22Rv1 (cell line): Measurements from ENCODE around the gene CD300LD.

Source experiments
- ZFX ChIP-seq: fragments of 450-650 bp; IDR thresholded peaks from 2 replicates; pipeline ENCODE4 v1.6.1; 2017; ENCODE audit warnings: antibody characterized with exemption, borderline replicate concordance
- TF ChIP-seq, protein P1 (sequence below): fragments of 450-650 bp; IDR thresholded peaks from 2 replicates; pipeline ENCODE4 v1.5.1; 2017; ENCODE audit warnings: mild to moderate bottlenecking

GRCh38 chr17:74571621-74572270 is 20.3 kb downstream of the CD300LD start:
- TF ChIP-seq, protein P1, sequence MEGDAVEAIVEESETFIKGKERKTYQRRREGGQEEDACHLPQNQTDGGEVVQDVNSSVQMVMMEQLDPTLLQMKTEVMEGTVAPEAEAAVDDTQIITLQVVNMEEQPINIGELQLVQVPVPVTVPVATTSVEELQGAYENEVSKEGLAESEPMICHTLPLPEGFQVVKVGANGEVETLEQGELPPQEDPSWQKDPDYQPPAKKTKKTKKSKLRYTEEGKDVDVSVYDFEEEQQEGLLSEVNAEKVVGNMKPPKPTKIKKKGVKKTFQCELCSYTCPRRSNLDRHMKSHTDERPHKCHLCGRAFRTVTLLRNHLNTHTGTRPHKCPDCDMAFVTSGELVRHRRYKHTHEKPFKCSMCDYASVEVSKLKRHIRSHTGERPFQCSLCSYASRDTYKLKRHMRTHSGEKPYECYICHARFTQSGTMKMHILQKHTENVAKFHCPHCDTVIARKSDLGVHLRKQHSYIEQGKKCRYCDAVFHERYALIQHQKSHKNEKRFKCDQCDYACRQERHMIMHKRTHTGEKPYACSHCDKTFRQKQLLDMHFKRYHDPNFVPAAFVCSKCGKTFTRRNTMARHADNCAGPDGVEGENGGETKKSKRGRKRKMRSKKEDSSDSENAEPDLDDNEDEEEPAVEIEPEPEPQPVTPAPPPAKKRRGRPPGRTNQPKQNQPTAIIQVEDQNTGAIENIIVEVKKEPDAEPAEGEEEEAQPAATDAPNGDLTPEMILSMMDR: no peak
- TF ChIP-seq ZFX: no peak
